ENCODE results near the gene TFCP2.
A peak's percentile ranks its signal among the peaks of the same experiment; 100 is the strongest.
"Not testable (repeated sequence)": the region's sequence is repeated elsewhere in the genome, so short reads cannot be mapped to it uniquely, and the experiment has no call there.

Gene TFCP2, protein sequence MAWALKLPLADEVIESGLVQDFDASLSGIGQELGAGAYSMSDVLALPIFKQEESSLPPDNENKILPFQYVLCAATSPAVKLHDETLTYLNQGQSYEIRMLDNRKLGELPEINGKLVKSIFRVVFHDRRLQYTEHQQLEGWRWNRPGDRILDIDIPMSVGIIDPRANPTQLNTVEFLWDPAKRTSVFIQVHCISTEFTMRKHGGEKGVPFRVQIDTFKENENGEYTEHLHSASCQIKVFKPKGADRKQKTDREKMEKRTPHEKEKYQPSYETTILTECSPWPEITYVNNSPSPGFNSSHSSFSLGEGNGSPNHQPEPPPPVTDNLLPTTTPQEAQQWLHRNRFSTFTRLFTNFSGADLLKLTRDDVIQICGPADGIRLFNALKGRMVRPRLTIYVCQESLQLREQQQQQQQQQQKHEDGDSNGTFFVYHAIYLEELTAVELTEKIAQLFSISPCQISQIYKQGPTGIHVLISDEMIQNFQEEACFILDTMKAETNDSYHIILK

DNA sequence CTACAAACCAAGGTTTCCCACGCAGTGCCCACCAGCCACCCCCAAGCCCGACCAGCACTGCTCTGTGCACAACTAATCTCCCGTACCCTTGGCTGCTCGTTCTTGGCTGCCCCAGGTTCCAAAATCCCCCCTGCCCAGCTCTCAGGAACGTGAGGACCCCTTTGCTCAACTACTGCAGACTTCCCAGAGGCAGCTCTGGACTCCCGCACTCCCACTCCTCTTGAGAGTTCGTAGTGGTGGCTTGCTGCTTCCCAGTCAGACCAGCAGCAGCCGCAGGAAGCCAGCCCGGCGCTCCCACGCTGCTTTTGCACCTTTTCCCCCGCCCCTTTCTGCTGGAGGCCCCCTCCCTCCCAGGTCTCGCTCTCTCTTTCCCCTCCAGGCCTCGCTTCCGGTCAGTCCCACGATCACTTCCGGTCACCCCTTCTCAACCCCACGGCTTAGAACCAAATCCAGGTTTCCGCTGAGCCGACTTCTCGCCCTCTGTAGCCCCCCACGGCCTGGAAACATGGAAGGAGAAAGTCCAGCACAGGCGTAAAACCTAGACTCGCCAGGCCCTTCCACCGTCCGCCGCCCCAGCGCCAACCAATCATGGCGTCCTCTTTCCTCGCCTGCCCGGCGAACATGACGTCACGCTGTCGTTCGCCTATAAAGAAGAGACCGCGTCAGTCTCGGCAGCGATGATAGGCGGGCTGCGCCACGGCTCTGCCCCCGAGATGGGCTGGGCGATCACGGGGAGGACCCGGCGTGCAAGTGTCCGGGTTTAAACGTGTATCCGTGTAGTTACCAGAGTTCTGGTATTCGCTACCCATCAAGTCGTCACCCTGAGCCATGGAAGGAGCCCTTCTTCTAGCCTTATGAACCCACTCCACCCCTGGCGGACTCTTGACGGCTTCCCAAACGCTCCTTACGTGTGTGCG, at the start of gene TFCP2:
TSS of gene TFCP2 (minus strand) at position 621 of the 917 bp plus-strand sequence. CDS start 713 bp downstream, outside the sequence.
- H3K4me1 ChIP-seq, result peaks cover 3% of the 10 kb centered on the region
- peaks cover 44% of the 10 kb centered on the region for H3K79me2 ChIP-seq
- H3K27ac ChIP-seq, result peak within 1 kb of the TSS; percentile 100
- peak within 1 kb of the TSS; percentile 89 for H3K4me3 ChIP-seq (ENCODE audit: low read depth, low read length)
- H3K27me3 ChIP-seq (ENCODE audit: control insufficient read depth, insufficient read depth, low read length), result no peaks in the 10 kb centered on the region
- no peaks in the 10 kb centered on the region for H3K9me3 ChIP-seq (ENCODE audit: control insufficient read depth, low read length)
- H3K36me3 ChIP-seq (ENCODE audit: control insufficient read depth, insufficient read depth, low read length), result no peaks in the 10 kb centered on the region
- peak within 1 kb of the TSS; percentile 100 for H2AFZ ChIP-seq
- peak within 1 kb of the TSS; percentile 96 for H3K9ac ChIP-seq
- TF ChIP-seq, protein P1, sequence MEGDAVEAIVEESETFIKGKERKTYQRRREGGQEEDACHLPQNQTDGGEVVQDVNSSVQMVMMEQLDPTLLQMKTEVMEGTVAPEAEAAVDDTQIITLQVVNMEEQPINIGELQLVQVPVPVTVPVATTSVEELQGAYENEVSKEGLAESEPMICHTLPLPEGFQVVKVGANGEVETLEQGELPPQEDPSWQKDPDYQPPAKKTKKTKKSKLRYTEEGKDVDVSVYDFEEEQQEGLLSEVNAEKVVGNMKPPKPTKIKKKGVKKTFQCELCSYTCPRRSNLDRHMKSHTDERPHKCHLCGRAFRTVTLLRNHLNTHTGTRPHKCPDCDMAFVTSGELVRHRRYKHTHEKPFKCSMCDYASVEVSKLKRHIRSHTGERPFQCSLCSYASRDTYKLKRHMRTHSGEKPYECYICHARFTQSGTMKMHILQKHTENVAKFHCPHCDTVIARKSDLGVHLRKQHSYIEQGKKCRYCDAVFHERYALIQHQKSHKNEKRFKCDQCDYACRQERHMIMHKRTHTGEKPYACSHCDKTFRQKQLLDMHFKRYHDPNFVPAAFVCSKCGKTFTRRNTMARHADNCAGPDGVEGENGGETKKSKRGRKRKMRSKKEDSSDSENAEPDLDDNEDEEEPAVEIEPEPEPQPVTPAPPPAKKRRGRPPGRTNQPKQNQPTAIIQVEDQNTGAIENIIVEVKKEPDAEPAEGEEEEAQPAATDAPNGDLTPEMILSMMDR (IDR thresholded peaks at IDR 0.05), result no peak
- peak within 1 kb of the TSS; percentile 94 for H3K4me2 ChIP-seq (ENCODE audit: low read length)

DNA sequence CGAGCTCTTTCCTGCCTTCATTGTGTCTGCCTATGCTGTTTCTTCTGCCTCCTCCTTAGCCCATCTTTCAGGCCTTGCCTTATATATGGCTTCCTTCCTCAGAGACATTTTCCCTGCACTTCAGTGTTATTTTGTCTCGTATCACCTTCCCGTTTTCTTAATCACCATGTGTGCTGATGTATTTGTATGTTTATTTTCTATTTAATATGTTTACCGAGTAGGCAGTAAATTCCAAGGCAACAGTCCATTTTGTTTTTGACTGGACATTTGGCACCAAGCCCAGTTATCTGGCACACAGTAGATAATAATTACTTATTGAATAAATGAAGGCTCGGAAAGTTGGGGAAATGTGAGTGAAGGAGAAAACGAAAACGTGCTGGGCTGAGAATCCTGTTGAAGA, 49.5 kb upstream of the TFCP2 start:
- Histone ChIP-seq H3K27ac (no peak overlapping the region), H2AFZ (no peak overlapping the region), H3K9ac (no peak overlapping the region), H3K9me3 (ENCODE audit: control insufficient read depth, low read length) (no peaks in the 10 kb centered on the region), H3K4me2 (ENCODE audit: low read length) (no peak overlapping the region), H3K36me3 (ENCODE audit: control insufficient read depth, insufficient read depth, low read length) (no peaks in the 10 kb centered on the region), H3K4me3 (ENCODE audit: low read depth, low read length) (no peak overlapping the region), H3K27me3 (ENCODE audit: control insufficient read depth, insufficient read depth, low read length) (no peaks in the 10 kb centered on the region), H3K4me1 (peaks cover 4% of the 10 kb centered on the region), H3K79me2 (peaks cover 6% of the 10 kb centered on the region)
- TF ChIP-seq, protein P1 (IDR thresholded peaks at IDR 0.05), result no peak

DNA sequence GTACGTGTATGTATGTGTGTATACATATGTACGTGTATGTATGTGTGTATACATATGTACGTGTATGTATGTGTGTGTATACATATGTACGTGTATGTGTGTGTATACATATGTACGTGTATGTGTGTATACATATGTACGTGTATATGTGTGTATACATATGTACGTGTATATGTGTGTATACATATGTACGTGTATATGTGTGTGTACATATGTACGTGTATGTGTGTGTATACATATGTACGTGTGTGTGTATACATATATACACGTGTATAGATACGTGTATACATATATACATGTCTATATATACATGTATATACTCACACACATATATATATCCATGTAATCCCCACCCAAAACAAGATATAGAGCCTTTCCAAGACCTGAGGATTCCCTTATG, 46.9 kb upstream of the TFCP2 start:
- not testable (repeated sequence) for H3K4me3 ChIP-seq (ENCODE audit: low read depth, low read length); H3K36me3 ChIP-seq (ENCODE audit: control insufficient read depth, insufficient read depth, low read length); H3K79me2 ChIP-seq; H3K27ac ChIP-seq; H3K4me1 ChIP-seq; H3K4me2 ChIP-seq (ENCODE audit: low read length); H3K9ac ChIP-seq; H3K9me3 ChIP-seq (ENCODE audit: control insufficient read depth, low read length); H2AFZ ChIP-seq; H3K27me3 ChIP-seq (ENCODE audit: control insufficient read depth, insufficient read depth, low read length)

DNA sequence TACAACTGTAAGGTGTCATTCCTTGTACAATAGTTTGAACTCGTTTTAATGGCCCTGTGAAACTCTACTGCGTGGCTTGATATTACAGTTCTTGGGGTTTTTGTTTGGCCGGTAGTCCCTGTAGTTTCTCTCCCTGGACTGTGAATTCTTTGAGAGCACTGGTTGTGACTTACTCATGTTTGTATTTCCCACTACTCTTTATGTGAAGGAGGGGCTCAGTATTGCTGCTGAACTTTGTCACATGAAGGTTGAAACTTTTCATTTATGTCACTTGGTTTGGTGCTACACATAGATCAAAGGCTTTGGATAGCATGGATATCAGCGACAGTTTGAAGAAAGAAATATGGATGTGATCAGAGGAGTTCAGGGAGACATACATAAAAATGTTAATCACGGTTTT, 46.4 kb upstream of the TFCP2 start:
- peak overlapping the region; percentile 98 for H2AFZ ChIP-seq
- no peaks in the 10 kb centered on the region for H3K27me3 ChIP-seq (ENCODE audit: control insufficient read depth, insufficient read depth, low read length)
- peak overlapping the region; percentile 99 for H3K4me2 ChIP-seq (ENCODE audit: low read length)
- peaks cover 6% of the 10 kb centered on the region for H3K79me2 ChIP-seq
- H3K9me3 ChIP-seq (ENCODE audit: control insufficient read depth, low read length), result no peaks in the 10 kb centered on the region
- H3K27ac ChIP-seq, result peak overlapping the region; percentile 93
- H3K4me1 ChIP-seq, result peaks cover 4% of the 10 kb centered on the region
- TF ChIP-seq, protein P1 (IDR thresholded peaks at IDR 0.05), result no peak
- no peaks in the 10 kb centered on the region for H3K36me3 ChIP-seq (ENCODE audit: control insufficient read depth, insufficient read depth, low read length)
- peak overlapping the region; percentile 92 for H3K9ac ChIP-seq
- H3K4me3 ChIP-seq (ENCODE audit: low read depth, low read length), result peak overlapping the region; percentile 78

DNA sequence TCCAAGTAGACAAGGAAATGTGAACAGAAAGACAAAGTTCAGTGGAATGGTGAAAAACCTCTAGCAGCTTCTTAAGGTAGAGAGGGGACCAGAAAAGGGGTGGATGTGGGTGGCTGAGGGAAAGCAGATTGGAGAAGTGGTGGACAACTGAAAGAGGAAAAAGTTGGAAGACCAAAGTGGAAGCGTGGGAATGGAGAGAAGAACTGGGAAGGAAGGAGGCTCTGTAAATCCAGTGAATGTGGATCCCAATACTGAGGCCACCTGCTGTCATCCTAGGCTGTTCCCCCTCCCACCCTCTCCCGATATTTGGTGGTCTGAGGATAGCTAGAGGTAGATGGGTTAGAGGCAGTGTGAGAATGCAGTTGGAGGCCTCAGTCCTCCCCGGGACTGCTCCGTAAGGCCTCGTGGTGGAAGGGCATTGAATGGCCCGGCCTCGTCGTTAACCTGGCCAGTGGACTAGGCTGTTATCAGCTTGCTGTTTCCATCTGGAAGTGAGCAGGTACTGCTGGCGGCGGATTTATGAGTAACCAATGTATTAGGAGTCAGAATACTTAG, 45.7 kb upstream of the TFCP2 start:
- Histone ChIP-seq H3K4me1 (peaks cover 4% of the 10 kb centered on the region), H3K36me3 (ENCODE audit: control insufficient read depth, insufficient read depth, low read length) (no peaks in the 10 kb centered on the region), H3K4me3 (ENCODE audit: low read depth, low read length) (peak overlapping the region; percentile 78), H2AFZ (peak overlapping the region; percentile 98), H3K9me3 (ENCODE audit: control insufficient read depth, low read length) (no peaks in the 10 kb centered on the region), H3K79me2 (peaks cover 6% of the 10 kb centered on the region), H3K4me2 (ENCODE audit: low read length) (peak overlapping the region; percentile 99), H3K9ac (peak overlapping the region; percentile 92), H3K27me3 (ENCODE audit: control insufficient read depth, insufficient read depth, low read length) (no peaks in the 10 kb centered on the region), H3K27ac (peak overlapping the region; percentile 93)
- TF ChIP-seq, protein P1 (IDR thresholded peaks at IDR 0.05), result no peak
